GM19463 (cell line): ENCODE data around the gene MIER3.
"Not testable (repeated sequence)": the region's sequence is repeated elsewhere in the genome, so short reads cannot be mapped to it uniquely, and the experiment has no call there.

Source experiments
- ATAC-seq: cut with Tn5 transposase; IDR thresholded peaks from one replicate; pipeline ENCODE4 v1.9.1; 2021; ENCODE audit warnings: mild to moderate bottlenecking, moderate library complexity; ENCODE audit not compliant: unreplicated experiment

Gene MIER3

GRCh38 chr5:56951946-56952691, at the start of gene MIER3:
Gene MIER3, minus strand, starts transcription at chr5:56952123. Its CDS starts 21 bp downstream, at chr5:56952102.
- ATAC-seq, result peak; percentile 94

GRCh38 chr5:56995596-56995995, 43.7 kb upstream of the MIER3 start:
- no peak for ATAC-seq

- ATAC-seq, result no peak
These were observed 41.3 kb upstream of the MIER3 start for GRCh38 chr5:56993241-56993640.

GRCh38 chr5:56989676-56990075, 37.8 kb upstream of the MIER3 start:
- ATAC-seq, result no peak

- no peak for ATAC-seq
These were observed 36.6 kb upstream of the MIER3 start for GRCh38 chr5:56988490-56988889.

GRCh38 chr5:56987171-56987570, 35.2 kb upstream of the MIER3 start:
- no peak for ATAC-seq

- ATAC-seq, result peak; percentile 35
These were observed 34.7 kb upstream of the MIER3 start for GRCh38 chr5:56986626-56986947.

GRCh38 chr5:56985936-56986625, 34.2 kb upstream of the MIER3 start:
- ATAC-seq, result peak; percentile 40

GRCh38 chr5:56984445-56984844, 32.5 kb upstream of the MIER3 start:
- no peak for ATAC-seq

GRCh38 chr5:56983593-56984361, 31.9 kb upstream of the MIER3 start:
- peak; percentile 59 for ATAC-seq

GRCh38 chr5:56981548-56982315, 29.8 kb upstream of the MIER3 start:
- ATAC-seq, result no peak

- ATAC-seq, result no peak
These were observed 28.0 kb upstream of the MIER3 start for GRCh38 chr5:56979968-56980367.

- not testable (repeated sequence) for ATAC-seq
These were observed 27.6 kb upstream of the MIER3 start for GRCh38 chr5:56979526-56979925.

- no peak for ATAC-seq
These were observed 25.9 kb upstream of the MIER3 start for GRCh38 chr5:56977822-56978221.

GRCh38 chr5:56977021-56977420, 25.1 kb upstream of the MIER3 start:
- no peak for ATAC-seq

GRCh38 chr5:56974241-56974640, 22.3 kb upstream of the MIER3 start:
- no peak for ATAC-seq

GRCh38 chr5:56973473-56973872, 21.6 kb upstream of the MIER3 start:
- ATAC-seq, result no peak

GRCh38 chr5:56971275-56971674, 19.4 kb upstream of the MIER3 start:
- no peak for ATAC-seq

GRCh38 chr5:56964173-56964572, 12.2 kb upstream of the MIER3 start:
- no peak for ATAC-seq

GRCh38 chr5:56963246-56963645, 11.3 kb upstream of the MIER3 start:
- no peak for ATAC-seq

GRCh38 chr5:56962286-56962685, 10.4 kb upstream of the MIER3 start:
- ATAC-seq, result no peak
